Bone marrow (tissue), 2 donors: ENCODE measurements around the gene RIN2.
"Not testable (repeated sequence)": the region's sequence is repeated elsewhere in the genome, so short reads cannot be mapped to it uniquely, and the experiment has no call there.

ENCODE experiments used
- DNase-seq, 2 donors: peaks; one replicate each; lab custom pipeline; 2025; lab: John Stamatoyannopoulos, UW

RIN2 gene

GRCh38 chr20:19789009-19789408 lies 31.0 kb downstream of the RIN2 start:
- DNase-seq: no peak

- DNase-seq: no peak
Observed at GRCh38 chr20:19789446-19789845, 31.4 kb downstream of the RIN2 start.

GRCh38 chr20:19791887-19792286 lies 33.8 kb downstream of the RIN2 start:
- no peak for DNase-seq

- DNase-seq: no peak
Observed at GRCh38 chr20:19793716-19794115, 35.7 kb downstream of the RIN2 start.

- DNase-seq: no peak
Observed at GRCh38 chr20:19794941-19795340, 36.9 kb downstream of the RIN2 start.

GRCh38 chr20:19799325-19799724 lies 41.3 kb downstream of the RIN2 start:
- DNase-seq: no peak

- DNase-seq: no peak
Observed at GRCh38 chr20:19802099-19802491, 44.0 kb downstream of the RIN2 start.

GRCh38 chr20:19802492-19803158 lies 44.6 kb downstream of the RIN2 start:
- no peak for DNase-seq

- DNase-seq: not testable (repeated sequence)
Observed at GRCh38 chr20:19806276-19806675, 48.2 kb downstream of the RIN2 start.

- no peak for DNase-seq
Observed at GRCh38 chr20:19806806-19807190, 48.7 kb downstream of the RIN2 start.

- DNase-seq: no peak
Observed at GRCh38 chr20:19807191-19807945, 49.3 kb downstream of the RIN2 start.
